NCI-H526 treated with DMSO at 0.1 percent for 48 hours (cell line): Measurements from ENCODE around the gene ZNF605.
"Not testable (repeated sequence)": the region's sequence is repeated elsewhere in the genome, so short reads cannot be mapped to it uniquely, and the experiment has no call there.

Experiments used
- DNase-seq: peaks from one replicate; lab custom pipeline; 2025; lab: John Stamatoyannopoulos, UW

ZNF605 gene

GRCh38 chr12:132956011-132956788 lies at the start of gene ZNF605:
ZNF605 (minus strand) TSS chr12:132956306; CDS start chr12:132945635, 10,671 bp downstream.
- peak; percentile 57 for DNase-seq

DNA sequence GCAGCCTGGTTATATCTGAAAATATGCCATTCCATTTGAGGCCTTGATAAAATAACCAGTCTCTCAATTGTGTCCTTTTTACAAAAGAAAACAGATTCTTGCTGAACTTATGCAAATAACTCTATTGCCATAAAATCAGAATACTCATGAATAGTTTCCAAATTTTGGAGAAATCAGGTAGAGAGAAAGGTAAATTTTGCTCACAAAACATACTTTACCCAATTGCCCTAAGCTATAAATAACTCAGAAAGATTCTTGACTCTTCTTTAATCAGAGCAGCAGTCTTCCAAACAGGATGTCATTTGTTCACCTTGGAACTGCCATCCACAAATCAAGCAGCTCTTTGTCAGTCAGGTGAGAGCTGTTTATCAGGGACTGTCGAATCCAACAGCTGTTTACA lies 42.6 kb upstream of the ZNF605 start:
- no peak for DNase-seq

DNA sequence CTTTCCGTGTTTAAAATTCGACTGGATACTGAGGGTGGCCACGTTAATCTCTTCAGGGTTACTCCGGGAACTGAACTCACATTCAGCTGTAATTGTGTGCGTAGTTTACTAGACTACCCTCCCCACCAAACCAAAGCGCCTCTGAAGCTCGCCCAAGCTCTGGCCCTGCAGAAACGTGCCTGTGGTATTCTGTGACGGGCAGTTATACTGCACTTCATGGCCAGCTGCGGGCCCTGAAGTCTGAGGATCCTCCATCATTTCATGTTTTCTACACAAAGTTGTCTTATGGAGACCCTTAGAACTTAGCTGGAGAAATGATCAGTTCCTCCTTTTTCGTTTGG lies 30.7 kb upstream of the ZNF605 start:
- no peak for DNase-seq

- DNase-seq, result peak; percentile 84
Observed at GRCh38 chr12:132986001-132986884, 30.1 kb upstream of the ZNF605 start, which contains the start of gene ZNF26. ZNF26 (plus strand) TSS chr12:132986367; CDS start chr12:132986841, 474 bp downstream.

- DNase-seq, result not testable (repeated sequence)
Observed at GRCh38 chr12:132976870-132977269, 20.8 kb upstream of the ZNF605 start.

DNA sequence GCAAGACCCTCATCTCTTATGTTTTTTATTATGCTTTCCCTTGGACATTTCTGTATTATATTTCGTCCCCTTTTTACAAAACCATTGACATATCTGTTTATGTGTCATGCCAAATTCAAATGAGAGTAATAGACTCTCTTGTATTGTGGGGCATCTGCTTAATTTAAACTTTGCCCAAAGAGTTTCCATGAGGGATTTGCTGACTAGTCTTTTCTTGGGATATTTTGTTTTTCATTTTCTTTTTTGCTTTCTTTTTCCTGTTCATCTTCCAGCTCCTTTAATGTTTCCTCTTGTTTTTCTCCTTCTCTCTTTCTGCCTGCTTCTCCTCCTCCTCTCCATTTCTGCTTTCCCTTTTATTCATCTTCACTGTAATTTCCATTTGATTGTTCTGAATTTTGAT lies 16.3 kb upstream of the ZNF605 start:
- no peak for DNase-seq

GRCh38 chr12:132967736-132968135 lies 11.6 kb upstream of the ZNF605 start:
- DNase-seq, result no peak

DNA sequence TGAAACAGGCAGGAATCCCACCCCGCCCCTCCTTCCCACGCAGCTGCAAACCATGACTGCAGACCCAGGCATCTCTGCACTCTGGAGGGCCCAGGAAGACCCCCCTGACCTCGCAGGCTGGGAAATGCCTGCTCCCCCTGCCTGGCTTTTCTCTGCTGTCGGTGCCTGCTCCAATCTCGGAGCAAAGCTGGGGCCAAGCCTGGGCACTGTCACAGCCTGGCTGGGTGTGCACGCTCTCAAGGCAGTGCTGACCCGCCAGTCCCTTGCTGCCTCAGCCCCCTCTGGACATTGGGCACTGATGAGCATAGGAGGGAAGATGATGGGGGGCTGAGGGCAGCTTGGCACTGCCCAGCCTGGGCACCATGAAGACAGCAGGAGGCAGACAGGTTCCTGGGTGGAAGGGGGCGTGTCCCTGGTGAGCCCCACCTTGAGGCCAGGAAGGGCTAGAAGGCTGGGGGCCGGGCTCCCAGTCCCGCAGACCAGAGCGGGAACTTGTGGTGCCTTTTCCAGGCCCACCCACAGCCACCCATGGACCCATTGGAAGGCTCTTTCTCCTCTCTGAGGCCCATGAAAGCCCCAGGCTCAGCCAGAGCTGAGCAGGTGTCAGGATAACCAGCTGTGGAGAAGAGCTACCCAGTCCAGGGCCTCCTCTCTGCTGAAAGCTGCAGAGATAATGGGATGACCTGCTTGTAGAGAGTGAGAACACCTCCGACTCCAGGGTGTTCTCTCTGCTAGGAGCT lies 10.7 kb upstream of the ZNF605 start:
- DNase-seq, result no peak

DNA sequence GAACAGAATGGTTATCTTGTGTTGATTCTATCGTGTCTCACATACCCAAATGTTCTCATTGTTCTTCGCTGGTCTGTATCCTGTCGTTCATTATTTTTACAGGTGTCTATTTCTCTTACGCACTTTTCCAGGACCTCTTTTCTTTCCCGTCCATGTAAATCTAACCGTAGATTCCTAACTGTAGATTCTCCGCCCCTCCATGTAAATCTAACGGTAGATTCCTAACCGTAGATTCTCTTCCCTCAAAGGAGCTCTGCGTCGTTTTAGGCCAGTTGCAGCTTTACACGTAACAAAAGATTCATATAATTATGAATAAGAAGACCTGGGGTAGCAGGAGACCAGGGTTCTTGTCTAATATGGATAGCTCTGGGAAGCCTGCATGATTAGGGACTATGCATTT lies 9.7 kb upstream of the ZNF605 start:
- DNase-seq, result no peak

GRCh38 chr12:132963947-132964346 lies 7.8 kb upstream of the ZNF605 start:
- DNase-seq, result not testable (repeated sequence)

DNA sequence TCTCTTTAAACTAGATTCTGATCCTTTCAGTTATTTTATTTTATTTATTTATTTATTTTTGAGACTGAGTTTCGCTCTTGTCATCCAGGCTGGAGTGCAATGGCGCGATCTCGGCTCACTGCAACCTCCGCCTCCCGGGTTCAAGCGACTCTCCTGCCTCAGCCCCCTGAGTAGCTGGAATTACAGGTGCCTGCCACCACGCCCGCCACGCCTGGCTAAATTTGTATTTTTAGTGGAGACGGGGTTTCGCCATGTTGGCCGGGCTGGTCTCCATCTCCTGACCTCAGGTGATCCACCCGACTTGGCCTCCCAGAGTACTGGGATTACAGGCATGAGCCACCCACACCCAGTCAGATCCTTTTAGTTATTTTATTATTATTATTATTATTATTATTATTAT lies 5.7 kb upstream of the ZNF605 start:
- not testable (repeated sequence) for DNase-seq

DNA sequence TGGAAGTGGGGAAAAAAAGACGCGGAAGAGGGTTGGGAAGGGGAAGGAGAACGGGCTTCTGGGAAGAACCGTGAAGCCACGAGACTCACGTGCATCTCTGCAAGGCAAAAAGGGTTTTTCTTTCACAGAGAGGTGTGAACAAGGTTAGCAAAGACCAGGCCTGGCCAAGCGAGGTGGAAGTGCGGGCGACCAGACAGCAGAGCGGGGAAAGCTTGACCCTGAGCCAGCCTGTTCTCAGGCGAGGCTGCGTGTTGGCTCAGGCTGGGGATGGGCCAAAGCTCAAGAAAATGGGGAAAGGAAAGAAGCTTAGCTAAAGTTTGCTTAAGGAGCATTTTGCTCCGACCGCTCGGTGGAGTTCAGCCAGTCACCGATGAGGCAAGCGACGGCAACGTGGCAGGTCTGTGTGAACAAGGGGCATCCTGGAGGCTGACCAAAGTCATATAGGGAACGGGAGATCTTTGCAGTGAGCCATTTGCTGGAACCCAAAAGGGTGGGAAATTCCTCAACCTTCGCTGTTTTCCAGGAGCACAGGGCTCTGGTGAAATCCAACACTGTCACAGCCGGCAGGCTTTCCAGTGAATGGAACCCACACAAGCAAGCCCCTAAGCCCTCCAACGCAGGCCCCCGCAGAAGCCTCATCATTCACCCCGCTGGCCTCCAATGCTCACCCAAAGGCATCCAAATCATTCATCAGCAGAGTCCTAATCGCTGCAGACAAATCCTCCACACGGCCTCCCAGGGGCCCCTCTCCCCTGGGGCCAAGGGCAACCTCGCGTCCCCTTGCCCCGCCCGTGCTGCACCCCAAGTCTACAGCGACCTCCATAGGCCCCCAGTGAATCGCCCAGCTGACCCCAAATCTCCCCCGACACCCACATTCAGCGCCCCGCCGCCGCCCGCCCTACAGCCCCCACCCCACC lies 754 bp downstream of the ZNF605 start:
- peak; percentile 30 for DNase-seq

DNA sequence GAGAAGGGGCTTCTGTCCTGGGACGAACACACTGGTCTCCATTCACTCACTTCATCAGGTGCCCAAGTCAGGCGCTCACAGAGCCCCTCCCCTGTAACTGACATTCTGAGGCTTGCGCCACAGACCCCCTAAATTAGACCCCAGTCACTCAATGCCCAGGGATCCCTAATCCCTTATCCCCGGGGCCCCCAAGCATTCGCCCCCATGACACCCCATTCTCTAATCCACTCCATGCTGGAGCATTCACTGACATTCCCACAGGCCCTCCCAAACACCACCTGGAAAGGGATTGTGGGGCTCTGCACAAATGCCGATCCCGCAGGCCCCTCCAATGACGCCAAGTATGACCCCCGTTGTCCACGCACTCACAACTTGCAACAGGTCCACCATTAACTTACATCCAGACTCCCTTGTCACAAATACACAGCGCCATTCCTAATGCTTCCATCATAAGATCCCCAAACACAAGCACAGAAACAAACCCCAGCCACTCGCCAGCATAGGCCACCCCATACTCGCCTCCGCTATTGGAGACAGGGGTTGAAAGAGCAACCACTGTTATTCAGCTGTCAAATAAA lies 1.5 kb downstream of the ZNF605 start:
- DNase-seq, result no peak

GRCh38 chr12:132953771-132954170 lies 2.3 kb downstream of the ZNF605 start:
- DNase-seq, result no peak

DNA sequence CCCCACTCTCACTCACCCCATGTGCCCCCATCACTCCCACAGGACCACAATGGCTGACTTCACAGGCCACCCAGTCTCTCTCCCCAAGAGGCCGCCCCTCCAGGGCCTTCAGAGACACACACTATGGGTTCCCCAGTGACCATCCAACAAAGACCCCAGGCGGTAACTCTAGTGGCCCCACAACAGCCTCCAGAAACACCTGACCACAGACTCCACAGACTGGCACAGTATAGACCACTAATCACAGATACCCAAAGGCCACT lies 3.0 kb downstream of the ZNF605 start:
- no peak for DNase-seq

DNA sequence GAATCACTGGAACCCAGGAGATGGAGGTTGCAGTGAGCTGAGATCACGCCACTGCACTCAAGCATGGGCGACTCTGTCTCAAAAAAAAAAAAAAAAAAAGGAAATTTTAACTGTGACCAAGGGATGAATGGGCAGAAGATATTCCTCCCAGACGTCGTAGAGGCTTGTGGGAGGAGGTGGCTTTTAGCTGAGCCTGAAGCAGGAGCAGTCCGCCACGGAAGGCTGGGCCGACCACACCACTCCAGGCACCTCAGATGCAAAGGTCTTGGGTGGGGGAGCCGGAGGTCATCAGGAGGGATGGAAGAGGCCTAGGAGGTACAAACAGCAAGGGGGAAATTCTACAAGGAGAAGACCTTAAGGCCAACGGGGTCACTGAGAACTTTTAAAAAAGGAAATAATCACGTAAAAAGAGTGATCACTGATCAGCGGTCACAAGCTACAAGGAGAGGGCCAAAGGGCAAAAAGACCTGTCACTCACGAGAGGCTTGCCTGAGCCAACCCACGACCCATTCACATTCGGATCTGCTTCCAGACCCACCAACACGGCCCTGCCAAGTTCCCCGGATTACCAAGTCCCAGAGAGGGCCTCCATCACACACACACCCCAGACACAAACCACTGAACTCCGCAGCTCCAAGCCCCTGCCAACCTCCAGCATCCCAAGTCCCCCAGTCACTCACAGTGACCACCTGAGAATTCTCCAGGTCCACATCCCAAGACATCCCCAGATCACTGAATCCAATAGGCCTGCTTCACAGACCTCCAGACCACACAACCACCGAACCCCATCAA lies 3.5 kb downstream of the ZNF605 start:
- no peak for DNase-seq

GRCh38 chr12:132951649-132952048 lies 4.5 kb downstream of the ZNF605 start:
- no peak for DNase-seq

- no peak for DNase-seq
Observed at GRCh38 chr12:132950844-132951535, 5.1 kb downstream of the ZNF605 start.

DNA sequence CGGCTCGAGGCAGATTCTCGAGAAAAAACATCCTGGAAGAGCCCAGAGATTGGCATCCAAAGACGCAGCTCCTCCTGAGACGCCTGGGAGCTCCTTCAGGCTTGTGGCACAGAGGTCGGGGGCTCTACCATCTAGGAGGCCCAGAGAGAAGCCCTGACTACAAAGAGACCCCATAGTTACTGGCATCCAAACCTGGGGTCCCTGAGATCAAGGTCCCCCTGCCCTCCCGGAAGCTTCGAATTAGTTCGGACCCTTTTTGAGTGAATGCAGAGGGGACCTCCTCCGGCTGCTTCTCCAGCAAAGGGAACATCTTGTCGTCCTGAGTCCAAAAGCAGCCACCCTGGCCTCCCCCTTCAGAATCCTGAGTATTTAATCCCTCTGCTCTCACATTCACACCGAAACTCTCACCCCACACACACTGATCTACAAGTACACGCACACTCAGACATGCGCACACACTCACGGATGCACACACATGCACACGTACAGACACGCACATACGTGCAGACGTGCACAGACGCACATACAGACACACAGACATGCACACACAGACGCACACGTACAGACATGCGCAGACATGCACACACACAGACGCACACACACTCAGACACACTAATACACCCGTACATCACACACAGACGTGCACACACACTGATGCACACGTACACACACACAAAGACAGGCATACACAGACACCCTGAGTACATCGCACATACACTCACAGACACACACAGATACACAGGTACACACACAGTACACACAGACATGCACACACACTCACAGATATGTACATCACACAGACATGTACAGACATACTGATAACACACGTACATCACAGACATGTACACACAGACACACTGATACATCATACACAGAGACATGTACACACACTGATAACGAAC lies 5.9 kb downstream of the ZNF605 start:
- DNase-seq, result no peak
